Measurements from ENCODE around the gene MRPS24.

MRPS24 gene

DNA sequence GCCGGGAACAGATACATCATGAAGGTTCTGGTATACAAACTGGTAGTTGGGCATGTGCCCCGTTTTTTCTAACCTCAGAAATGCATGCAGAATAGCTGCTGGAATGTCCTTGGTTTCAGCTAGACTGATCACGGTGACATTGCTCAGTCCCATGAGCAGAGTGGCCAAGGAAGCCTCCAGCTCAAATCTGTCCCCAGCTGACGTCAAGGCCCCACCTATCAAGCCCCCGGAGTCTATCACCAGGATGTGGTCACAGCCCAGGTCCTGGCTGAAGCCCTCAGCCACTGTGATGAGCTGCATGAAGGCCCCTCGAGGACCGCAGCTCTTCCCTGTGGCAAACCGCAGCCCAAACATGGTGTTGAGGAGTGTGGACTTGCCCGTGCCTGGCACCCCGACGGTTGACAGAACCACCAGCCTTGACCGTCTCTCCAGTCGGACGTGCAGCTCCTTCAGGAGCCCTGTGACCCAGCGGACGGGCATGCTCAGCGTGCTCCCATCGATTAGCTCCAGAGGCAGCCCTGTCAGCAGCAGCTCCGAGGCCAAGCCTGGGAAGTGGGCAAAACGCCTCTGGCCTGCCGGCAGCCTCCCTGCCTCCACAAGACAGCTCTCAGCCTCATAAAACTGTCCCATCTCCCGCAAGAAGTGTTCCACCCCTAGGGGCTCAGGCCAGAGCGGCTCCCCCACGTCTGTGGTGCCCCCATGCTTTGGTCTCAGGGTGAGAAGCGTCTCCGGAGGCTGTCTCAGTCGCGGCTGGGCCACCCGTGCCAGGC, 7.8 kb upstream of the MRPS24 start:
- no peak for DNase-seq

DNA sequence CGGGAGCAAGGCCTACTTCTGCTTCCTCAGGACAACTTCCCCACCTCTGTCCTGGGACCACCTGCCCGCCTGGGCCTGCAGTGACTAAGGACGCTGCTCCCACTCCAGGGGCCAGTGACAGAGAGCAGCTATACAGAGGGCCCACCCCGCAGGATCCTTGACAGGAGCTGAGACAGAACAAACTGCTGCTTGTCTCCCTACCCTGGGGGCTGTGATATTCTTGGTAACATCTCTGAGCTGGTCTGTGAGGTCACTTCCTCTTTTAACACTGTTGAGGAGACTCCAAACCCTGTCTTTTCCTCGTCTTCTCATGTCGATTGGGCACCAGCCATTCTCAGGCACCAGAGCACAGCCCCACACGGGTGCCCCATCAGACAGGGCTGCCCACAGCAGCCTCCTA, 6.9 kb upstream of the MRPS24 start:
- DNase-seq = no peak

DNA sequence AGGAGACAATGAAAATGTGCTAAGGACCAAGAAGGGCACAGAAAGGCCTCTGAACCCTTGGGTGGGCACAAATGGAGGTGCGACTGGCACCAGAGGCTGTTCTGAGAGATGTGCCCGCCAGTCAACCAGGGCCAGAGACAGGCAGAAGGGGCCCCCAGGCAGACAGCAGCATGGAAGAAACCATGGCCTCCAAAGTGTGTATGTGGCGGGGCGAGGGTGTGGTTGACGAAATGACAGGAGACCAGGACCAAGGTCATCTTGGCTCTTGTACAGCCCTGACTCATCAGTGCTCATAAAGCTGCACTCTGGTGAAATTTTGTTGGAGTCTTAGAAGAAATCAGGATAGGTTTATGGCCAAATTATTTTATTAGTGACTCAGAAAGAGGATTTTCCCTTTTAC, 4.0 kb upstream of the MRPS24 start:
- DNase-seq = no peak

DNA sequence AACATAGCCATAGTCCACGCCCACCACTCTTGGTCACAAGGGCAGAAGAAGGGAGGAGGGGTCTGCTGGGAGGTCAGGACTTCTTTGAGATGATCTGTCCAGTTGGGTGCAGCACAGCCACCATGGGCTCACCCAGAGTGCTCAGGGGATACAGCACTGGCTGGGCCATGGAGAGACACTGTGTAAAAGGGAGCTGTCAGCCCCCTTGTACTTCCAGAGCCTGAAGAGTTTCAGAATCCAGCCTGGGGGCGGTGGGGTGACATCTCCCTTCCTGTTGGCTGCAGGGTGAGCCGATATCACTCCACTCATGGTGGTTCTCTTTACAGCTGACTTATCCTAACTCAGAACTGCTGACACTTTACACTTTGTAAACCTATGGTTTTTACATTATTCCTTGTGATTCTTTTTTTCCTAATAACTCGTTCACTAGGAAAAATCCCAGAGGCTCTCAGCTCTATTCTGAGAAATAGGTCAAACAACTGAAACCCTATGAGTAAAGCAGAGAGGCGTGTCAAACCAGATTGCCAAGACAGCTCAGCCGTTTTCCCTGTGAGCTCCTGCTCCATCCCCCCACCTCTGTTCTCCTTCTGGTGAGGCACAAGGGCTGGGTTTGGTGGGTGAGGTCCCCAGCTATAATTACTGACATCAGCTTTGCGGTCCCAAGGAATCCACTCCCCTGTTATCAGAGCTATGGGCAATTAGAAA, 3.2 kb upstream of the MRPS24 start:
- no peak for DNase-seq

DNA sequence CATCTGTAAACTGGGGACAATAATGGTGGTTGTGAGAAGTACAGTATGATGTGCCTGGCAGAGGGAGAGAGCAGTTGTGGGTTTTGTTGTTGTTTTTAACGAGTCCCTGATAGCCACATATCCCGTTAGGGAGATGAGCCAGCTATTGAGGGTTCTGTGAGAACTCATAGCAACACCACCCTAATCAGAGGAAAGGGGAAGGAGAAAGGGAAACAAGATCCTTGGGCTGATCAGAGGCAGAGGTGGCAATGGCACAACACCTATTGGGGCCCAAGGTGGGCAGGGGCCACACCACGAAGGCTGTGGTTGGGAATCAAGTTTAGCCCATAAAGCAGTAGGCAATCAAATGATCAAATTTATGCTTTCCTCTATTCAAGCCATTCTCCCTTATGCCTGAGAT, 1.7 kb upstream of the MRPS24 start:
- DNase-seq = no peak

DNA sequence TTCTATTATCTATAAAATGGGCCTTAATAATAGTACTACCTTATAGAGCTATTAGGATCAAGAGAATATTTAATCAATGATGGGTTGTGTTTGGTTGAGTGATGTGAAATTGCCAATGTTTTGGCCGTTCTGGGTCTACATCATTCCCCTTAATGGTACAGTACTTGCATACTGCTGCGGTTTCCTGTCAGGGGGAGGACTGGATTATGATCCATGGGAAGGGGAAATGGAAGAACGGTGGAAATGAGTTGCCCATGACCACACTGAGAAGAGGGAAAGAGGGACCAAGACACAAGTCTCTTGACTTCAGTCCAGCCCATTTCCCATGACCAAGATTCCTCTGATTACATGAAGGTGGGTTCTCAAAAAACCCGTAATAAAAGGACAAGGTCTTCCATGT, 999 bp upstream of the MRPS24 start:
- DNase-seq = no peak

DNA sequence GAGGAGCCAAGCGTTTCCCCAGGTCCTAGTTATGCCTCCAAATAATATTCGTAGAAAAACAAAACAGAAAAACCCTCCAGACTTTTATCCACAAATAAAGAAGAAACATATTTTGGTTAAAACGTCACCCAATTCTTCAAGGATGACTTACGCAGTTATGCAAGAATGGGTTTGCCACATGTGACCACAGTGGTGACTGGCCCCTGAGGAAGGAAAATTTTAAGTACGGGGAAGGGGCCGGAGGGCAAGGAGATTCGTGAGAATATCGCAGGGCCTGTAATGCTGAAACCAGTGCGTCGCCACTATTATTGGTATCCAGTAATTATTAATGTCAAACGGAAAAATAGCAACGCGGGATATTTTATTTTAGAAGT, 537 bp upstream of the MRPS24 start:
- no peak for DNase-seq

DNA sequence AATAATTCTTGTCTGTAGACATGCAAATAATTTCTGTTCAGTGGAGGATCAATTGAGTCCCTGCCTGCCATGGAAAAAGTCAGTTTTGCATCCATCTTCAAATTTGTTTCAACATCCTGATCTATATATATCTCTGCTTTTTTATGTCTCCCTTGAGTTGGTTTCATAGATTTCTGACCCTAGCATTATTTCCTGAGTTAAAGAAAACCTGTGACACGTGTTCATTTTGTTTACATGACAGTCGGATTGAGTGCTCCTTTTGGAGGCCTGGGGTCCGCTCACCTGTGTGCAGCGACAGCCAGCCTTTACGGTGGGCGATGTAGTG, 674 bp downstream of the MRPS24 start:
- no peak for DNase-seq

DNA sequence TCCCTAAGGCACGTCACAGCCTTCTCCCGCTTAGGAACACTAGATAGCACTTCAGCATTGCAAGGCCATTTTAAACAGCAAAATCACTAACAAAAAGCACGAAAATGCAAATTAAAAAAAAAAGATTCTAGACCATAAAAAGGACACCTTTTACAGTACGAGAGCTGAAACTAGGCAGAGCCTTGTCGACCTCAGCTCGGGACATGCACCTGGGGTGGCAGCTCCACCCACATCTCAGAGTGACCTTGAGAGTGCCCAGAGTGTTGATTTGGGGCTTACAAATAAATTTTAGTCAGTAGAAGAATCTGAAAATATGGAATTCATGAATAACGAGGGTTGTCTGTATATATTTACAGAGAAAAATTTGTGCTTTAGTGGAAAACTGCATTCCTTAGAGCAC, 1.1 kb downstream of the MRPS24 start:
- no peak for DNase-seq

DNA sequence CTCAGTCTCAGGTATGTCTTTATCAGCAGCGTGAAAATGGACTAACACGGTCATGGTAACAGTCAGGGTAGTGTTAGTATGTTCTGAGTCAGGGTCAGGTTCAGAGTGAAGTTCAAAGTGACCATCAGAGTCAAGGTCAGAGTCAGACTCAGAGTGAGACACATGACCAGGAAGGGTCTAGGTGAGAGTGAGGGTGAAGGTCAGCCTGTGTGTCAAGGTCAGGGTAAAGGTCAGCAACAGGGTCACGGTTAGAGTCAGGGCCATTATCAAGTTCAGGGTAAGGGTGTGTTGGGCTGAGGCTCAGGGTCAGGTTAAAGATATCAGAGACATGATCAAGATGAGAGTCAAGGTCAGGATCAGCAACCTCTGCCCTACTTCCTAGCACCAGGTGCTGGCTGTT, 4.0 kb downstream of the MRPS24 start:
- DNase-seq = no peak

DNA sequence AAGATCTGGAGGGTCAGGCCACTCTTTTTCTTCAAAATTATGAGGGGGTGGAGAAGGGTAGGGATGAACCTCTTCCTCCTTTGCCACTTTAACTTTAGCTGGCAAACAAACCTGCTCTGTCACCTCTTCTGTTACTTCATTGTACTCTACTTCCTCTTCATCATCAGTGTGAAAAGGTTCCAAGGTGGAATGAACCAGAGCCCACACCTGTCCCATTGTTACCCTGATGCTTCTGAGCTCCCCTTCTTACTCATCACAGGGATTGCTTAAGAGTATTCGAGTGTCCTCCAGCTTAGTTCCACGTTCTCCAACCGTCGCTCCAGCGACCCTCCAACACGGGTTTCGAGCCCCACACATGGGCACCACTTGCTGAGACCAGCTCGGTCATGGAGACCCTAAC, 5.2 kb downstream of the MRPS24 start:
- DNase-seq = no peak

DNA sequence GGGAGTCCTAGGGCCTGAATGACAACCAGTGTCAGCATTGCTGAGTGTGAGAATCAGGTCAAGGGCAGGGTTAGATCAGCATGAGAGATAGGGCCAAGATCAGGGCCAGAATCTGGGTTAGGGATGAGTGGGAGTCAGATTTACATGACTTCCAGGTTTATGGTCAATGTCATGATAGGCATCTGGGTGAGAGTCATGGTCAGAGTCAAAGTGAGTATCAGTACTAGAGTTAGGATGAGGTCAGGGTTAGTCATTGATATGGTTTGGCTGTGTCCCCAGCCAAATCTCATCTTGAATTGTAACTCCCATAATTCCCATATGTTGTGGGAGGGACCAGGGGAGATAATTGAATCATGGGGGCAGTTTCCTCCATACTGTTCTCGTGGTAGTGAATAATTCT, 12.3 kb downstream of the MRPS24 start:
- DNase-seq = no peak

DNA sequence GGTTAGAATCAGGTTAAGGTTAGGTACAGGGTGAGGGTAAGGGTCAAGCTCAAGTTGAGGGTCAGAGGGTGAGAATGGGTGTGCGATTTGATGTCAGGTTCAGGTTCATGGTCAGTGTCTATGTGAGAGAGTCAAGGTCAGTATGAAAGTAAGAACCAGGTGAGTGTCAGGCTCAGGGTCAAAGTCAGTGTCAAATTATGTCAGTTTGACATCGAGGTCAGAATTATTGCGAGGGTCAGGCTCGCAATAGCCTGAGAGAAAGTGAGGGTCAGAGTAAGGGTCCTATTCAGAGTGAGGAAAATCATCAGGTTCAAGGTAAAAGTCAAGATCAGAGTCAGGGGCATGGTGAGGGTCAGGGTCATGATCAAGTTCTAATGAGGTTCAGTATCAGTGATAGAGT, 13.0 kb downstream of the MRPS24 start:
- no peak for DNase-seq

DNA sequence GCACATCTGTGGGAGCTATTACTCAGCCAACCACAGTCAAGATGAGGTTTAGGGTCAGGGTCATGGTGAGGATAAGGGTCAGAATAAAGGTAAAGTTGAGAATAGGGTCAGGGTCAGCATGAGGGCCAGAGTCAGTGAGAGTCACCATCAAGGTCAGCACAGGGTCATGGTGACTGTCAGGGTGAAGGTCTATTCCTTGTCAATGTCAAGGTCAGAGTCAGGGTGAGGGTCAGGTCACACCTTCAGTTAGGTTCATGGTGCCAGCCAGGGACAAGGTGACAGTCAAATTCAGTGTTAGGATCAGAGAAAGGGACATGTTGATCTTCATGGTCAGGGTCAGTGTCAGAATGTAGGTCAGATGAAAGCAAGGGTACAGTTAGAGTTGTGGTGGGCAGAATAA, 14.1 kb downstream of the MRPS24 start:
- DNase-seq = no peak

DNA sequence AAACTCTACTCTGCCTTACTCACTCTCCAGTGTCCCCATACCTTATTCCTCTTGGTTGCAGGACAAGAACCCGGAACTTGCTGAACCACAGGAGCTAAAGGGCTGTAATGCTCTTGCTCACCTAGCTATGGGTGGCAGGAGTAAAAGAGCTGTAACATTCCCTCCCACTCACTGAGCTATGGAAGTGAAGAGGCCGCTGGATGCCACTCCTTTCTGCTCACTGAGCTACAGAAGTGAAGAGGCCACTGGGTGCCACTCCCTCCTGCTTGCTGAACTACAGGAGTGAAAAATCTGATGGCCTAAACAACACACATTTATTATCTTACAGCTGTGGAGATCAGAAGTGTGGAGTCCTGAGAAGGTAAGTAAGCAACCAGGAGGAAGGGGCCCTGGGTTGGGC, 17.5 kb downstream of the MRPS24 start:
- DNase-seq = no peak

DNA sequence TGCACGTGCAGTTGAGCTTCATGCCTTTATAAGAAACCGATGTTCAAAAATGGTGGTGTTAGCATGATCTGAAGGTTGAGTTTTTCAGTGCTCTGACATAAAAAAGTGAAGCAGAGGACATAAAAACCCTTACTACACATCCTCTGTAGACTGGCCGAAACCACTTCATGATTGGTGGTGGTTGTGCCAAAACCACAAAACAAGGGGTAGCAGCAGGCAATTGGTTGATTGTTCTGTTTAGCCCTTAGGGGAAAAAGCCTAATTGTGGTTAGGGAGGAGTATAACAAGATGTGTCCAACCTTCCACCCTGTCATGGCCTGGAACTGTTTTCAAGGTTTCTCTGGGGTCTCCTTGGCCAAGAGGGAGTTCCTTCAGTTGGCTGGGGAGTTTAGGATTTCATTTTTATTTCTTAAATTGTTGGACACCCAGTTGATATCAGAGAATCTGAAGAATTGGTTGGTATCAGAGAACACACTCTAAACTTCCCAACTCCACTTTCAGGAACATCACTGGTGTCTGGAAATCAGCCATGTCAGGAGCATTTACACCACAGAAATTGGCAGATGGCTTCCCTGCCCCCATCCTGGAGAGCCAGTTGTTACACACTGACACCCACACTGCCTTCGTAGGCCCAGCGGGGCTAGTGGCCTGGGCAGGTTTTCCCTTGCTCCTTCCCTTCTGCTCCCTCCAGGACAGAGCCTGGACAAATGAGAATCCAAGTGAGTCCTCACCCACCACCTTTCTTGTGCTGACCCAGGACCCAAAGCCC, 18.8 kb downstream of the MRPS24 start:
- no peak for DNase-seq

DNA sequence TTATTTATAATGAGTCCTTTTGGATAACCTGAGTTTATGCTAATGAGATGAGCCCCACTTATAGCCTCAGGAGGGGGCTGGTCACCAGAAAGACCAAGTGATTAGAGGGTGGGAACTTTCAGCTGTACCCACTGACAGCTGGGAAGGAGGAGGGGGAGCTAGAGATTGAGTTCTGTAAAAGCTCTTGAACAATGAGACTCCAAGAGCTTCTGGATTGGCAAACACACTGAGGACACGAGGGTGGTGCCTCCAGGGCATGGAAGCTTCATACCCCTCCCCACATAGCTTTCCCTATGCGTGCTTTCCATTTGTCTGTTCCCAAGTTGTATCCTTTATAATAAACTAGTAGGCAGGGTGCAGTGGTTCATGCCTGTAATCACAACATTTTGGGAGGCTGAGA, 20.3 kb downstream of the MRPS24 start:
- no peak for DNase-seq

DNA sequence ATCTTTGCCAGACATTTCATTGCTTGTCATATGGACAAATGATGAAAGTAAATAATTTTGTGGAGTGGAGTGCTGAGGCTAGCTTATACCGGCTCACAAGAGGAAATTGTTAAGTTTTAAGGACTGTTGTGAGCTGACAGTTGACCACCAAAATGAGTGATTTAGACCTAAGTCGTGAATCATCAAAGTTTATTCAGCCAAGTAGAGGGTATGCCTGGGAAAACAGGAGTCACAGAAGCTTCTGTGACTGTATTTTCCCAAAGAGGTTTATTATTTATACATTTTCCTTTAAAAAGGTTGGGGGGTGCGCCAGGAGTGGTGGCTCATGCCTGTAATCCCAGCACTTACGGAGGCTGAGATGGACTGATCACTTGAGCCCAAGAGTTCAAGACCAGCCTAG, 21.8 kb downstream of the MRPS24 start:
- DNase-seq = no peak

DNA sequence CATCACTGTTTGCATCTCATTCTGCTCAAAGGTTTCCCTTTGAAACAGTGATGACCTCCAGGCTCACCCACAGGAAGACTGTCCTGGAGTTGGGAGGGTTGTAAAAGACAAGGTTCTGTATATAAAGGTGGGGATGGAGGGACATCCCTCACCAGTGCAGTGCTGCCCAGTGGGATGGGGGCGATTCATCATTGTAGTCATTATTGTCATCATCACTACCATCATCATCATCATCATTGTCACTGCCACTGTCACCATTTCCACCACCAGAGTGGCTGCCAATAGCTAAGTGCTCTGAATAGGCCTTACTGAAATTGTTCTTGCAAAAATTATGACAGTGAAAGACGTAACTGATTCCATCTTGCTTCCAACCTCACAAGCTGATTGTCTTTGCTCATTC, 24.7 kb downstream of the MRPS24 start:
- peak; percentile 10 for DNase-seq

DNA sequence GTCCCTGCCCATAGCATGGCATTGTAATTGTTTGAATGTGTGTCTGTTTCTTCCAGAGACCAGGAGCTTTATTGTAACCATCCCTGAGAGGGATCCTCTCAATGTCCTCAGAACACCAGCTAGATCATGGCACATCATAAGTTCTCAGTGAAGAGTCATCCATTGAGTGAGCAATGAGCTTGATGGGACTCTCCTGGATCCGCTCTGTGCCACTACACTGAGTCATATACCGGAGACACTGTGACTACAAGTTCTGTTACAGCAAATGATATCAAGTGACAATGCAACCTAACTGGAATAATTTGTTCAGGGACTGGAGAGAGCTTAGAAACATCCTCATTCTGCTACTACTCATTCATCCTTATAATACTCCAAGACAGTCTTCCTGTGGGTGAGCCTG, 25.1 kb downstream of the MRPS24 start:
- DNase-seq = peak; percentile 34

DNA sequence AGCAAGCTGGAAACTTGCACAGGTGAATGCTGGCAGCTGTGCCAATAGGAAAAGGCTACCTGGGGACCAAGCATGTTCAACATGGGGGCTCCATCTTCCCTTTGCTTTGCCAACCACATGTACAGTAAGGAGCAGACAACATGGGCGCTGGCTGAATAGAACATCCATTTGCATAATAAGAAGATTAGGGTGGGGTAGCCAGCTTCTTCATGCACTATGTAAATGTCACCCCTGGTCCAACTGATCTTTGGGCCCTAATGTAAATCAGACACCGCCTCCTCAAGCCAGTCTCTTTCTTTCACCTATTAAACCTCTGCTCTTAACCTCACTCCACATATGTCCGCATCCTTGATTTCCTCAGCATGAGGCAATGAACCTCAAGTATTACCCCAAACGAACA, 26.0 kb downstream of the MRPS24 start:
- DNase-seq = no peak

DNA sequence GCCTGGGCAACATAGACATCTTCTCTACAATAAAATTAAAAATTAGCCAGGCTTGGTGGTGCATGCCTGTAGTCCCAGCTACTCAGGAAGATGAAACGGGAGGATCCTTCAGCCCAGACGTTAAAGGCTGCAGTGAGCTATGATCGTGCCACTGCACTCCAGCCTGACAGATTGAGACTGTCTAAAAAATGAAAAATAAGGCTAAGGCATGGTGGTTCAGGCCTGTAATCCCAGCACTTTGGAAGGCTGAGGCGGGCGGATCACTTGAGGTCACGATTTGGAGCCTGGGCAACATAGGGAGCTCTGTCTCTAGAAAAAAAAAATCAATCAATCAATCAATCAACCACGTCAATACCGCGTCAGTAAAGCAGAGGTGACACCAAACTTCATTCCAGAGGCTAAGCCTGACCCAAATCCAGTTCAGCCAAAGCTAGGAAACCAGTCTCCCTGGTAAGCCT, 31.1 kb downstream of the MRPS24 start:
- no peak for DNase-seq

DNA sequence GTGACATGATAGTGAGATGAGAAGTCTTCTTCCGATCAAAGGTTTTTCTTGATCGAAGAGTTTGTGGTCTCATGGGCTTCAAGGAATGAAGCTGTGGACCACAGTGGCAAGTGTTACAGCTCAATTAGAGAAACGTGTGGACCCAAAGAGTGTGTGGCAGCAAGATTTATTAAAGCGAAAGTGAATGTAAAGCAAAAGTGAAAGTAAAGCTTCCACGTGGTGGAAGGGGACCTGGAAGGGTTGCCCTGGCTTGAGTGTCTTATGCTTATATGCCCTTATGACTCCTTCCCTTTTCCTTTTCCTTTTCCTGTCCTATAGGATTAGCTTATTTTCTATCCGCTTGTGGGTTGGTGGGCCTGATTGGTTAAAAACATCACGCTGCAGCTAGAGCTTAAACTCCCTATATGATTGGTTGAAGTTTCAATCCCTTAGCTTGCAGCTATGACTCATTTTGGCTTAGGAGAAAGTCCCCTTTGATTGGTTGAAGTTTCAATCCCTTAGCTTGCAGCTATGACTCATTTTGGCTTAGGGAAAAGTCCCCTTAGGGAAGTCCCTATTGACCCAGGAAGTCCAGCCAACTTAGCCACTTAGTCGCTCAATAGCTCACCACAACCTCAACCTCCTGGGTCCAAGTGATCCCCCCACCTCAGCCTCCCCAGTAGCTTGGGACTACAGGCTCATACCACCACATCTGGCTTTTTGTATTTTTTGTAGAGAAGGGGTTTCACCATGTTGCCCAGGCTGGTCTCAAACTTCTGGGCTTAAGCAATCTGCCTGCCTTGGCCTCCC, 34.7 kb downstream of the MRPS24 start:
- peak; percentile 45 for DNase-seq
